Fibroblast of gingiva (primary cell): ENCODE results near the gene CRYZ.
"Not testable (repeated sequence)": the region's sequence is repeated elsewhere in the genome, so short reads cannot be mapped to it uniquely, and the experiment has no call there.

Experiments used
- DNase-seq: peaks from one replicate; pipeline ENCODE4 v3.0.0-alpha.2; 2011; ENCODE audit warnings: low read depth

Gene CRYZ, protein sequence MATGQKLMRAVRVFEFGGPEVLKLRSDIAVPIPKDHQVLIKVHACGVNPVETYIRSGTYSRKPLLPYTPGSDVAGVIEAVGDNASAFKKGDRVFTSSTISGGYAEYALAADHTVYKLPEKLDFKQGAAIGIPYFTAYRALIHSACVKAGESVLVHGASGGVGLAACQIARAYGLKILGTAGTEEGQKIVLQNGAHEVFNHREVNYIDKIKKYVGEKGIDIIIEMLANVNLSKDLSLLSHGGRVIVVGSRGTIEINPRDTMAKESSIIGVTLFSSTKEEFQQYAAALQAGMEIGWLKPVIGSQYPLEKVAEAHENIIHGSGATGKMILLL

DNA sequence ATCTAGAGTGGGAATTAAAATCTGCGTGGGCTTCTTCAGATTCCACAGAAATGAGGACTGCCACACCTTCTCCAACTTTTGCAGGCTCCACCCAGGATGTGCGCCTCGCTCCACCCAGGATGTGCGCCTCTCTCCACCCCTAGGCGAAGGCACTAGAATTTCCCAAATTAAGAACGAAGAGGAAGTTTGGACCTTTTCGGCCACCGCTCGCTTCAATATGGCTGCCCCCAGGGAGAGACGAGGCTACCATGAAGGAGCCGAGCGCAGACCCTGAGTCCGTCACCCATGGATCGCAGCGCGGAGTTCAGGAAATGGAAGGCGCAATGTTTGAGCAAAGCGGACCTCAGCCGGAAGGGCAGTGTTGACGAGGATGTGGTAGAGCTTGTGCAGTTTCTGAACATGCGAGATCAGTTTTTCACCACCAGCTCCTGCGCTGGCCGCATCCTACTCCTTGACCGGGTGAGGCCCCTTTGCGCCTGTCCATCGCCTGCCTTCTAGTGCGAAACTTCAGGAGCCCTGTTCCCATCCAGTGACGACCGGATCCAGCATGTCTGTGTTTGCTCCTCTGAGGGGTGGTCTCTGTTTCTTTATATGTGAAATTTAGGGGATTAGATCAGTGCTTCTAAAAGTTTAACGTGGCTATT, at the start of gene CRYZ, which contains the start of gene TYW3:
Gene CRYZ, minus strand, starts transcription at position 91 of the 644 bp plus-strand sequence. CDS start 8,229 bp downstream, outside the sequence.
Gene TYW3, plus strand, starts transcription at position 193 of the 644 bp plus-strand sequence. Its CDS starts 93 bp downstream, at position 286.
- DNase-seq = peak; percentile 95

DNA sequence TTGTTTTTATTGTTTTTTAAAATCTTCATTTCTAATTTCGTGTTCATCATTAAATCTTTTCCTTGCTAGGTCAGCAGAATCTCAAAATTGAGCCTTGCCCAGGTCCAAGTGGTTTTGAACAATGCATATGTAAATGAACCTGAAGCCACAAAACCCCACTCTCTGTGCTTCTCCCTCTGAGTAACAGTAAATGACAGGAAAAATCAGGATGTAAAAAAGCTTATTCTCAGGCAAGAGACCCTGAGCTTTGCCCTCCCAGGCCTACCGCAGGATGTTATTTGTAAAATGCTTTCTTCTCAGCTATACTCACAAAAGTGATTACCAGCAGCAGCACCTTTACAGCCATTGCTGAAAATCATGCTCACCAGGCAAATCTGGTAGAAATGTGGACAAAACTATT, 47.7 kb upstream of the CRYZ start:
- no peak for DNase-seq

GRCh38 chr1:74779750-74780149, 46.9 kb upstream of the CRYZ start:
- DNase-seq = no peak

- no peak for DNase-seq
Observed at GRCh38 chr1:74777525-74777924, 44.7 kb upstream of the CRYZ start.

GRCh38 chr1:74775735-74776134, 42.9 kb upstream of the CRYZ start:
- DNase-seq = peak; percentile 17

GRCh38 chr1:74773582-74773981, 40.7 kb upstream of the CRYZ start:
- peak; percentile 7 for DNase-seq

DNA sequence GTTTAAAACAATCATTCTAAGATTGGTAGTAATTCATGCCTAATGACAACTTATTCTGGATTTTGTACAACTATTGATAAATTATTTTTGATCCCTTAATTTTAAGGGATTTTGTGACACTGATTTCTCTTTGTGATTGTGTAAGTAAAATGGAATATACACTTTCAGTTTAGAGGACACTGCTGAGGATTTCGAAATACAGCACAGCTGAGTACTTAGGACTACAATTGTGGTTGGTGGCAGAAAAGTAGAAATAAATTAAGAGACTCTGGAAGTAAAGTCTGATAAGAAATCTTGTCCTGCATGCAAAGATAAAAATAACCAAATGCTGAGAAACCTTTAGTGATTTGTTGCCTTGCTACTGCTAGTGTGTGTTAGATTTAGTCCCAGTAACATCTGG, 40.1 kb upstream of the CRYZ start:
- peak; percentile 64 for DNase-seq

DNA sequence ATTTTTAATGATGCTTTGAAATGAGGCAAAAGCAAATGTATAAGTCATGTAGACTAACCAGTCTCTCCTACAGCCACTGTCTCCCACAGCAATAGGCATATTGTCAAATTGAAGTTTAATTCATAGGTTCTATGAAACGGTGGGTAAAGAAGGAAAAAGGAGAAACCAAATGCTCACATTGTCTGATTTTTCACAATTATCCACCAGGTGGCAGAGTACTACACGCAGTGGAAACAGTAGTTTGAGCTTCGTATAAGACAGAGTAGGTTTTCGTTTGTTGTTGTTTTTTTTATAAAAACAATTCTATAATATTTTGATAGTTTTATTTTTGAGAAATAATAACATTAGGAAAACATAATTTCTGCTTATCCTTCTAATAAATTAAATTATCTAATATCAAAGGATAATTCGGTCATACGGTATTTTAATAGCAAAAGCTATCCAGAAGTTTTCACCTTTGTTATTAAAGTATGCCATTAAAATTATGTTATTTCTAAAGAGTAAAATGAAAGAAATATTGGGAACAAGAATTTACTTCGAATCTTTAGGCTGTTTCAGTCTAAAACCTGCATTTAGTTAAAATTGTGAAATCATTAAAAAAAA, 39.2 kb upstream of the CRYZ start:
- DNase-seq = peak; percentile 59

- DNase-seq = peak; percentile 13
Observed at GRCh38 chr1:74767490-74767889, 34.6 kb upstream of the CRYZ start.

DNA sequence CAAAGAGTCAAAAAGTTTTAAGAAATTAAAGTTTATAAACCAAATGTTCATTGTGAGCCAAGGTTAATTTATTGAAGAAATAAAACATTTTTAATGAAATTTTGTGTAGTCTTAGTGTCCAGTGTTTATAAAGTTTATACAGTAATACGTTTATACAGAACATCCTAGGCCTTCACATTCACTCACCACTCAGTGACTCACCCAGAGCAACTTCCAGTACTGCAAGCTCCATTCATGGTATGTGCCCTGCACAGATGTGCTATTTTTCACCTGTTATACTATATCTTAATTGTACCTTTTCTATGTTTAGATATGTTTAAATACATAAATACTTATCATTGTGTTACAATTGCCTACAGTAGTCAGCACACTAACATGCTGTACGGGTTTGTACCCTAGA, 33.7 kb upstream of the CRYZ start:
- no peak for DNase-seq

DNA sequence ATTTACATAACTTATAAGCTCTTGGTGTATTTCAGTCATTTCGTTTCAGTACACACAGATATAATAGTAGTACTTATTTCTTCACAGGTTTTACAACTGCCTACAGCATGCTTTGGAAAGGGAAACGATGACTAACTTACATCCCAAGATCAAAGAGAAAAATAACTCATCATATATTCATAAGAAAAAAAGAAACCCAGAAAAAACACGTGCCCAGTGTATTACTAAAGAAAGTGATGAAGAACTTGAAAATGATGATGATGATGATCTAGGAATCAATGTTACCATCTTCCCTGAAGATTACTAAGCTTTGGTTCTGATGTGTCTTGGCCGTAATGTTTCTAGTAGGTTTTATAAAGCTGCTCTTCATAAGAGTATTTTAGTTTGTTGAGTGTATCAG, 31.0 kb upstream of the CRYZ start:
- DNase-seq = no peak

GRCh38 chr1:74756650-74757049, 23.8 kb upstream of the CRYZ start:
- not testable (repeated sequence) for DNase-seq

DNA sequence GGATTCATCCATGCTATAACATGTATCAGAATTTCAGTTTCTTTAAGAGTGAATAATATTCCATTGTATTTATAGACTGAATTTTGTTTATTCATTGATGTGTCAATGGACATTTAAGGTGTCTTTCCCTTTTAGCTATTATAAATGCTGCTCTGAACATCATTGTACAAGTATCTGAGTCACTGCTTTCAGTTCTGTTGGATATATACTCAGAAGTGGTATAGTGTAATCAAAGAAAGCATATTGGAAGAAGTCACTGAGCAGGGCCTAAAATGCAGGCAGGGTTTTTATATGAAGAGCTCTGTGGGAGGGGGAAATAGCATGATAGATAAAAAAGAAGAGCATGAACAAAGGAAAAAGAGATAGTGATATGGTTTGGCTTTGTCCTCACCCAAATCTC, 22.6 kb upstream of the CRYZ start:
- no peak for DNase-seq

DNA sequence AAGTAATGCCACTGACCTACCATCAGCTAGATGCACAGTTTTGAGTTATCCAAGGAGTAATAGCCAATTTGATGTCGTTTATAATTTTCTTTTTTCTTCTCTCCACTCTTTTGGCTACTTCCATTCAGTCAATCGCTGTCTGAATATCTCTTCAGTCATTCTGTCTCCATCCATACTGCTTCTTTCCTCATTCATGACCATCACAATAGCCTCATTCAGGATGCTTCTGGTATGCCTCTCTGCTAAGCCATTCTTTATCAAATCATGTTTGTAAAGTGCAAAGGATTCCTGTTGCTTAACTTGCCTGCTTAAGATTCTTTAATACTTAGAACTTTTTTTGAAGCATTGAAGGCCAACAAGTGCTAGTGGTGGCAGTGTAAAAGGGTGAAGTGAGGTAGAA, 20.3 kb upstream of the CRYZ start:
- DNase-seq = no peak

GRCh38 chr1:74748960-74749359, 16.1 kb upstream of the CRYZ start:
- no peak for DNase-seq

- DNase-seq = not testable (repeated sequence)
Observed at GRCh38 chr1:74745247-74745646, 12.4 kb upstream of the CRYZ start.

DNA sequence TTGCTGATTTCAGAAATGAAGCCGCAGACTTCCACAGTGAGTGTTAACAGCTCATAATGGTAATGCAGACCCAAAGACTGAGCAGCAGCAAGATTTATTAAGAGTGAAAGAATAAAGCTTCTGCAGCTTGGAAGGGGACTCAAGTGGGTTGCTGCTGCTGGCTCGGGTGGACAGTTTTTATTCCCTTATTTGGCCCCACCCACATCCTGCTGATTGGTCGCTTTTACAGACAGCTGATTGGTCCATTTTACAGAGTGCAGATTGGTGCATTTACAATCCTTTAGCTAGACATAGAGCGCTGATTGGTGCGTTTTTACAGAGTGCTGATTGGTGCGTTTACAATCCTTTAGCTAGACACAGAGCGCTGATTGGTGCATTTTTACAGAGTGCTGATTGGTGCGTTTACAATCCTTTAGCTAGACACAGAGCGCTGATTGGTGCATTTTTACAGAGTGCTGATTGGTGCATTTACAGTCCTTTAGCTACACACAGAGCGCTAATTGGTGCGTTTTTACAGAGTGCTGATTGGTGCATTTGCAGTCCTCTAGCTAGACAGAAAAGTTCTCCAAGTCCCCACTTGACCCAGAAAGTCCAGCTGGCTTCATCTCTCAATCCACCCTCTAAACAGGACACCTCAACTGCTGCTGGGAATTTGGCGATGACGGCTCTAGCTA, 7.6 kb upstream of the CRYZ start:
- DNase-seq = not testable (repeated sequence)

- no peak for DNase-seq
Observed at GRCh38 chr1:74737333-74737732, 4.5 kb upstream of the CRYZ start.

DNA sequence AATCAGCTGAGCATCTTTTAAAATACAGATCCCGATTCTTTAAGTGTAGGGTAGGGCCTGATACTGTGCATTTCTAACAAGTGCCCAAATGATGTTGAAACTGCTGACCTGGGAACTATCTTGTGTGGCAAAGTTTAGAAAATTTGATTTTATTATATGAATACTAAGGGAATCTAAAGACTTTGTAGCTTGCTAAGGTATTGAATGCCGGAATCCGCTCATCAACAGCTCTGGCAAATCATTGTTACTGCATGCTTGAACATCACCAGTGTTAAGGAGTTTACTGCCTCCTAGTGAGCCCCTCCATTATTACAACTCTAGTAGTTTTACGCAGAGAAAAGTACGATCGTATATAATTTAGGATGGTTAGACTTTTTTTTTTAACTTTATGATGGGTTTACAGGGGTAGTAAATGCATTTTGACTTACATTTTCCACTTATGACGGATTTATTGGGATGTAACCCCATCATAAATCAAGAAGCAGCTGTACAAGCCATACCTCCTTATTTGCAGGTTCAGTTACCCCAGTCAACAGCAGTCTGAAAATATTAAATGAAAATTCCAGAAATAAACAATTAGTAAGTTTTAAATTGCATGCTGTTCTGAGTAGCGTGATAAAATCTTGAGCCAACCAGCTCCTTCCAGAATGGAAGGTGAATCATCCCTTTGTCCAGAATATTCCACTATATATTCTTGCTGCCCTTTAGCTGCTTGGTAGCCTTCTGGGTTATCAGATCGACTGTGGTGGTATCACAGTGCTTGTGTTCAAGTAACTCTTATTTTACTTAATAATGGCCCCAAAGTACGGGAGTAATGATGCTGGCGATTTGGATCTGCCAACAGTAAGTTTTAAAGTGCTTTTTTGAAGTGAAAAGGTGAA, 994 bp upstream of the CRYZ start:
- peak; percentile 72 for DNase-seq

DNA sequence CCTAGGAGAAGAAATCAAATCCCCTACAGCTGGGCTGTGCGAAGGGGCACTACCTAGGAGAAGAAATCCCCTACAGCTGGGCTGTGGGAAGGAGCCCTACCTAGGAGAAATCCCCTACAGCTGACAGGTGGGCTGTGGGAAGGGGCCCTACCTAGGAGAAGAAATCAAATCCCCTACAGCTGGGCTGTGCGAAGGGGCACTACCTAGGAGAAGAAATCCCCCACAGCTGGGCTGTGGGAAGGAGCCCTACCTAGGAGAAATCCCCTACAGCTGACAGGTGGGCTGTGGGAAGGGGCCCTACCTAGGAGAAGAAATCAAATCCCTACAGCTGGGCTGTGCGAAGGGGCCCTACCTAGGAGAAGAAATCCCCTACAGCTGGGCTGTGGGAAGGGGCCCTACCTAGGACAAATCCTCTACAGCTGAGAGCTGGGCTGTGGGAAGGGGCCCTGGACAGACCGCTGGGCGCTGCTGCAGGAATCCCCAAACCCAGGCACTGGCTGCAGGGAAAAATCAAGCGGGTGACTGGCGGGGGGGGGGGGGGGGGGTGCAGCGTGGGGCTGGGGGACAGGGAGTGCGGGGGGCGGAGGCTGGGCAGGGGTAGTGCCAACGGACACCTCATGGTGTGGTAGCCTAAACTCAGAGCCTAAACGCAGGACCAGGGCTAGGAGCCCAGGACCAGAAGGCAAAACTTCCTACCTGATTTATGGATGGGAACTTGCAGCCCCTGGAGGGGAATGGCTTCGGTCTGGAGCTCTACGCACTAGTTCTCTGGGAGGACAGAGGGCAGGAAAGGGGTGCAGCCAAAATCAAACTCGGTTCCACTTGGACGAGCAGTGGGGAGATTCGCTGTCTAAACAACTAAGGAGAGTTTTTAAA, 541 bp downstream of the CRYZ start:
- not testable (repeated sequence) for DNase-seq
